ENCODE results near the gene PDE10A.

The PDE10A gene

GRCh38 chr6:165325609-165326008 is 337.4 kb downstream of the PDE10A start:
- FAIRE-seq, result no peak

- FAIRE-seq, result no peak
These were observed 341.4 kb downstream of the PDE10A start for GRCh38 chr6:165321555-165322145.

GRCh38 chr6:165321150-165321549 is 341.9 kb downstream of the PDE10A start:
- no peak for FAIRE-seq

GRCh38 chr6:165317723-165318122 is 345.3 kb downstream of the PDE10A start:
- no peak for FAIRE-seq

- peak; percentile 90 for FAIRE-seq
These were observed 353.9 kb downstream of the PDE10A start, which contains the start of gene C6orf118 for GRCh38 chr6:165308926-165309731. C6orf118 (minus strand) TSS chr6:165309605; CDS start chr6:165309586, 19 bp downstream.

- FAIRE-seq, result no peak
These were observed 356.1 kb downstream of the PDE10A start for GRCh38 chr6:165306955-165307354.

GRCh38 chr6:165301372-165302246 is 361.4 kb downstream of the PDE10A start:
- no peak for FAIRE-seq

GRCh38 chr6:165300422-165300936 is 362.6 kb downstream of the PDE10A start:
- FAIRE-seq, result no peak

GRCh38 chr6:165298875-165299274 is 364.2 kb downstream of the PDE10A start:
- FAIRE-seq, result no peak

- FAIRE-seq, result no peak
These were observed 364.6 kb downstream of the PDE10A start for GRCh38 chr6:165298402-165298801.

- no peak for FAIRE-seq
These were observed 370.4 kb downstream of the PDE10A start for GRCh38 chr6:165292657-165293056.

Measured in endometrium (tissue), 2 donors.